HEK293 (cell line): ENCODE results near the gene ITSN1.

Experiments used
- CTCF ChIA-PET: fragments of 350-600 bp; formaldehyde crosslinking; extraction: SDS; loops from one replicate; lab custom pipeline; 2021; ENCODE audit warnings: antibody characterized with exemption; lab: Yijun Ruan, JAX
- POLR2A ChIA-PET: fragments of 300-600 bp; formaldehyde crosslinking; extraction: SDS; loops from one replicate; lab custom pipeline; 2020; ENCODE audit warnings: antibody characterized with exemption, inconsistent platforms; lab: Yijun Ruan, JAX
- H3K27ac ChIP-seq: fragments of 200-500 bp; sonication (Bioruptor generic); 2 replicates; pipeline ENCODE4 v1.5.1; 2014; ENCODE audit warnings: low read depth, low read length, control low read depth, inconsistent platforms; ENCODE audit errors: extremely low read depth
- H3K36me3 ChIP-seq, 2 experiments: fragments of 200-500 bp in 1 of 2; sonication (Bioruptor generic) in 1 of 2; 1 replicate in 1 of 2; 2 replicates in 1 of 2; pipeline ENCODE4 v1.5.1; 2014 to 2017; ENCODE audit warnings: inconsistent platforms in 2 of 2, low read length in 2 of 2; ENCODE audit not compliant: control insufficient read depth in 2 of 2, insufficient read depth in 1 of 2
- H3K4me1 ChIP-seq: fragments of 200-500 bp; sonication (Bioruptor generic); 2 replicates; pipeline ENCODE4 v1.5.1; 2014; ENCODE audit warnings: mild to moderate bottlenecking, low read length, inconsistent platforms; ENCODE audit not compliant: control insufficient read depth, insufficient read depth
- H3K4me3 ChIP-seq: 2 replicates; pipeline ENCODE4 v1.5.1; 2011; ENCODE audit warnings: low read depth, mild to moderate bottlenecking, control low read depth, low read length, moderate library complexity
- H3K9me3 ChIP-seq: fragments of 200-500 bp; sonication (Bioruptor generic); 2 replicates; pipeline ENCODE4 v1.5.1; 2014; ENCODE audit warnings: low read depth, low read length, inconsistent platforms; ENCODE audit not compliant: control insufficient read depth, insufficient read depth
- AEBP2 ChIP-seq: fragments of 450-650 bp; formaldehyde crosslinking; IDR thresholded peaks from 2 replicates; pipeline ENCODE4 v1.5.1; 2016; ENCODE audit warnings: missing biosample characterization, missing genetic modification characterization, borderline replicate concordance
- GLIS1 ChIP-seq: fragments of 450-650 bp; formaldehyde crosslinking; IDR thresholded peaks from 2 replicates; pipeline ENCODE4 v1.5.1; 2016; ENCODE audit warnings: missing biosample characterization, missing genetic modification characterization
- HIC1 ChIP-seq: fragments of 450-650 bp; formaldehyde crosslinking; IDR thresholded peaks from 2 replicates; pipeline ENCODE4 v1.5.1; 2016; ENCODE audit warnings: missing biosample characterization, missing genetic modification characterization
- PBX3 ChIP-seq: sonication (generic); formaldehyde crosslinking; IDR thresholded peaks from 2 replicates; pipeline ENCODE4 v1.8.1; 2022; ENCODE audit warnings: mild to moderate bottlenecking, moderate library complexity, missing genetic modification reagents
- PRDM4 ChIP-seq: fragments of 450-650 bp; formaldehyde crosslinking; IDR thresholded peaks from 2 replicates; pipeline ENCODE4 v1.5.1; 2017; ENCODE audit warnings: missing biosample characterization, missing genetic modification characterization
- SP7 ChIP-seq: fragments of 450-650 bp; formaldehyde crosslinking; IDR thresholded peaks from 2 replicates; pipeline ENCODE4 v1.5.1; 2016; ENCODE audit warnings: missing biosample characterization, missing genetic modification characterization
- ZBTB11 ChIP-seq: fragments of 450-650 bp; formaldehyde crosslinking; conservative IDR thresholded peaks from 2 replicates; pipeline ENCODE4 v1.5.1; 2016; ENCODE audit warnings: low read depth, missing biosample characterization, missing genetic modification characterization
- ZIC2 ChIP-seq: fragments of 450-650 bp; formaldehyde crosslinking; IDR thresholded peaks from 2 replicates; pipeline ENCODE4 v1.5.1; 2016; ENCODE audit warnings: missing biosample characterization, missing genetic modification characterization
- ZNF274 ChIP-seq, 2 experiments: fragments of 200-500 bp in 1 of 2; fragments of 450-650 bp in 1 of 2; sonication (Bioruptor generic) in 1 of 2; formaldehyde crosslinking in 1 of 2; IDR thresholded peaks; 2 replicates each; pipeline versions ENCODE4 v1.5.1 to v1.6.1; 2014 to 2016; ENCODE audit warnings: borderline replicate concordance in 1 of 2, inconsistent platforms in 1 of 2, low read length in 1 of 2, missing biosample characterization in 1 of 2, missing genetic modification characterization in 1 of 2
- ZNF391 ChIP-seq: fragments of 450-650 bp; formaldehyde crosslinking; IDR thresholded peaks from 2 replicates; pipeline ENCODE4 v1.5.1; 2016; ENCODE audit warnings: low read depth, missing biosample characterization, missing genetic modification characterization, borderline replicate concordance
- ZNF433 ChIP-seq: fragments of 450-650 bp; formaldehyde crosslinking; IDR thresholded peaks from 2 replicates; pipeline ENCODE4 v1.5.1; 2016; ENCODE audit warnings: missing biosample characterization, missing genetic modification characterization, low read depth
- ZNF639 ChIP-seq: fragments of 450-650 bp; formaldehyde crosslinking; IDR thresholded peaks from 2 replicates; pipeline ENCODE4 v1.5.1; 2016; ENCODE audit warnings: missing biosample characterization, missing genetic modification characterization
- ZNF658 ChIP-seq: fragments of 450-650 bp; formaldehyde crosslinking; IDR thresholded peaks from 2 replicates; pipeline ENCODE4; 2016; ENCODE audit warnings: missing biosample characterization, missing genetic modification characterization

The ITSN1 gene

GRCh38 chr21:33736569-33736968 lies 94.3 kb downstream of the ITSN1 start:
- H3K4me3 ChIP-seq = no peak overlapping the region
- no peak overlapping the region for H3K27ac ChIP-seq
- CTCF ChIA-PET = interaction anchor here (0.5 to 1.5 kb wide), 2 partner anchors 12 to 65 kb away, joined by 4 to 7 read pairs; no protein-coding TSS in a partner anchor
- TF ChIP-seq AEBP2 (tag by site-specific recombination) (no peak), ZNF639 (tag by site-specific recombination) (no peak), ZNF433 (no peak), PRDM4 (tag by site-specific recombination) (no peak), ZNF658 (no peak), SP7 (no peak), ZBTB11 (tag by site-specific recombination) (no peak), HIC1 (no peak), GLIS1 (tag by site-specific recombination) (no peak), PBX3 (CRISPR knock-in tag) (no peak), ZNF274 (IDR thresholded peaks at IDR 0.05; ENCODE audit: low read length) (no peak), ZNF274 (tag by site-specific recombination; IDR thresholded peaks at IDR 0.05; ENCODE audit: borderline replicate concordance) (no peak)
- H3K4me1 ChIP-seq = no peaks in the 10 kb centered on the region
- H3K36me3 ChIP-seq = no peaks in the 10 kb centered on the region; a peak in 1 of 3 replicates
- no peaks in the 10 kb centered on the region for H3K9me3 ChIP-seq
- POLR2A ChIA-PET = no interaction called here

GRCh38 chr21:33739701-33740100 lies 97.4 kb downstream of the ITSN1 start:
- H3K36me3 ChIP-seq = no peaks in the 10 kb centered on the region; a peak in 1 of 3 replicates
- no peaks in the 10 kb centered on the region for H3K4me1 ChIP-seq
- ChIA-PET POLR2A (no interaction called here), CTCF (interaction anchor here (0.7 kb wide), 1 partner anchor 134 kb away, joined by 3 read pairs; no protein-coding TSS in a partner anchor)
- H3K9me3 ChIP-seq = no peaks in the 10 kb centered on the region
- H3K4me3 ChIP-seq = no peak overlapping the region
- no peak overlapping the region for H3K27ac ChIP-seq
- no peak for TF ChIP-seq ZNF391 (tag by site-specific recombination)
- no peak for TF ChIP-seq ZIC2 (tag by site-specific recombination)
